Testis (tissue), 3 donors: ENCODE data around the gene CCDC9B. TPM values are rescaled to one million over a fixed set of nuclear protein-coding genes. Genes with fewer than 3 reads are reported as not detected.
A peak's percentile ranks its signal among the peaks of the same experiment; 100 is the strongest.

Experiments used
- DNase-seq: peaks from one replicate; pipeline ENCODE4 v3.0.0-alpha.2; 2019
- H3K27ac ChIP-seq, 2 donors: fragments of 200-600 bp; sonication (generic); one replicate each; pipeline ENCODE4 v1.5.1; 2019
- H3K27me3 ChIP-seq: fragments of 200-600 bp; sonication (generic); one replicate; pipeline ENCODE4 v1.5.1; 2019
- H3K36me3 ChIP-seq: fragments of 200-600 bp; sonication (generic); one replicate; pipeline ENCODE4 v1.5.1; 2017; ENCODE audit warnings: low read depth; ENCODE audit errors: missing control alignments
- H3K4me1 ChIP-seq: fragments of 200-600 bp; sonication (generic); one replicate; pipeline ENCODE4 v1.5.1; 2019
- H3K4me3 ChIP-seq, 2 donors: fragments of 200-600 bp; sonication (generic); one replicate each; pipeline ENCODE4 v1.5.1; 2017 to 2019
- H3K9me3 ChIP-seq: fragments of 200-600 bp; sonication (generic); one replicate; pipeline ENCODE4 v1.5.1; 2017
- CTCF ChIP-seq, 3 experiments: fragments of 450-650 bp in 2 of 3; fragments of 200-600 bp in 1 of 3; sonication (generic) in 1 of 3; IDR thresholded peaks; one replicate each; pipeline ENCODE4 v1.5.1; 2016 to 2019; ENCODE audit warnings: antibody characterized with exemption in 3 of 3, mild to moderate bottlenecking in 2 of 3, moderate library complexity in 1 of 3
- POLR2A ChIP-seq: fragments of 450-650 bp; IDR thresholded peaks from one replicate; pipeline ENCODE4 v1.6.1; 2017; ENCODE audit warnings: antibody characterized with exemption, mild to moderate bottlenecking, moderate library complexity
- WGBS, 2 donors: methylation state at CpG; one replicate each; pipeline ENCODE4 v1.1.5; 2018; 5-methylcytosine and 5-hydroxymethylcytosine counted together
- intact Hi-C: fragments of 100-400 bp; cut with DNase I; formaldehyde crosslinking; loops from one replicate; pipeline ENCODE4 v1.15.1; 2023; ENCODE audit warnings: low total_unique reads
- polyA plus RNA-seq: library from polyadenylated mRNA; stranded (reverse); fragments of 350-450 nt; fragmentation: Illumina TruSeq; extraction: RNeasy Lipid Tissue Mini Kit (QIAGEN cat#74804); gene quantifications from one replicate; pipeline ENCODE4 v1.2.3, GENCODE V29; 2014; ENCODE audit warnings: low read depth, low replicate concordance; ENCODE audit not compliant: insufficient read depth
- total RNA-seq, 2 donors: library from RNA; depleted of rRNA; stranded (reverse); fragments of >200 nt; gene quantifications; one replicate each; pipeline ENCODE4 v1.2.3, GENCODE V29; 2016

The CCDC9B gene
- total and polyA plus RNA-seq, 3 donors from 2014 or later, result 20.4 to 38.9 (median 36.8) TPM

GRCh38 chr15:40336744-40337122, 4.0 kb downstream of the CCDC9B start:
- Histone ChIP-seq H3K4me1 (peaks cover 54% of the 10 kb centered on the region), H3K36me3 (no peaks in the 10 kb centered on the region), H3K27ac (no peak overlapping the region), H3K9me3 (no peaks in the 10 kb centered on the region), H3K4me3 (no peak overlapping the region), H3K27me3 (no peaks in the 10 kb centered on the region)
- 77 to 89% methylated on average over 5 of the region's 5 CpGs for WGBS, 2 donors
- intact Hi-C loops, result no loop called here
- no peak for DNase-seq
- TF ChIP-seq POLR2A (no peak), CTCF (IDR thresholded peaks at IDR 0.05) (peak in 1 of 3 experiments; percentile 8)

- Histone ChIP-seq H3K4me1 (peaks cover 51% of the 10 kb centered on the region), H3K27me3 (no peaks in the 10 kb centered on the region), H3K27ac (no peak overlapping the region), H3K9me3 (no peaks in the 10 kb centered on the region), H3K4me3 (no peak overlapping the region), H3K36me3 (no peaks in the 10 kb centered on the region)
- 86 to 89% methylated on average over 11 to 13 of the region's 13 CpGs for WGBS, 2 donors
- TF ChIP-seq POLR2A (no peak), CTCF (IDR thresholded peaks at IDR 0.05) (no peak)
- intact Hi-C loops, result no loop called here
- no peak for DNase-seq
These were observed 4.6 kb downstream of the CCDC9B start for GRCh38 chr15:40335938-40336743.

GRCh38 chr15:40334941-40335795, 5.6 kb downstream of the CCDC9B start:
- H3K4me3 ChIP-seq, result no peak overlapping the region
- TF ChIP-seq POLR2A (no peak), CTCF (IDR thresholded peaks at IDR 0.05) (no peak)
- 78 to 89% methylated on average over 22 to 26 of the region's 26 CpGs for WGBS, 2 donors
- no peaks in the 10 kb centered on the region for H3K9me3 ChIP-seq
- intact Hi-C loops, result no loop called here
- no peaks in the 10 kb centered on the region for H3K36me3 ChIP-seq
- H3K27me3 ChIP-seq, result no peaks in the 10 kb centered on the region
- peaks cover 47% of the 10 kb centered on the region for H3K4me1 ChIP-seq
- no peak overlapping the region for H3K27ac ChIP-seq
- no peak for DNase-seq

GRCh38 chr15:40334541-40334940, 6.2 kb downstream of the CCDC9B start:
- no peak overlapping the region for H3K4me3 ChIP-seq
- TF ChIP-seq CTCF (IDR thresholded peaks at IDR 0.05) (no peak), POLR2A (no peak)
- H3K27ac ChIP-seq, result peak overlapping the region in 1 of 2 donors; percentile 63
- no peaks in the 10 kb centered on the region for H3K36me3 ChIP-seq
- no peaks in the 10 kb centered on the region for H3K9me3 ChIP-seq
- peaks cover 44% of the 10 kb centered on the region for H3K4me1 ChIP-seq
- WGBS, 2 donors, result 57 to 88% methylated on average over 3 of the region's 3 CpGs
- no peak for DNase-seq
- intact Hi-C loops, result no loop called here
- H3K27me3 ChIP-seq, result no peaks in the 10 kb centered on the region
